Testis (tissue), 2 donors: ENCODE measurements around the gene CKS1B.

Experiments
- CTCF ChIP-seq, 3 experiments: fragments of 450-650 bp in 2 of 3; fragments of 200-600 bp in 1 of 3; sonication (generic) in 1 of 3; IDR thresholded peaks; one replicate each; pipeline ENCODE4 v1.5.1; 2016 to 2019; ENCODE audit warnings: antibody characterized with exemption in 3 of 3, mild to moderate bottlenecking in 2 of 3, moderate library complexity in 1 of 3
- POLR2A ChIP-seq: fragments of 450-650 bp; IDR thresholded peaks from one replicate; pipeline ENCODE4 v1.6.1; 2017; ENCODE audit warnings: antibody characterized with exemption, mild to moderate bottlenecking, moderate library complexity

GRCh38 chr1:154925335-154926170, 48.9 kb upstream of the CKS1B start:
- TF ChIP-seq CTCF (IDR thresholded peaks at IDR 0.05) (no peak), POLR2A (no peak)
